NCI-H2107 treated with DMSO at 0.1 percent for 48 hours (cell line): ENCODE results near the gene RALGAPA2.
A peak's percentile ranks its signal among the peaks of the same experiment; 100 is the strongest.

ENCODE experiments used
- DNase-seq: peaks from one replicate; lab custom pipeline; 2025; ENCODE audit not compliant: unreplicated experiment; lab: John Stamatoyannopoulos, UW

The RALGAPA2 gene

DNA sequence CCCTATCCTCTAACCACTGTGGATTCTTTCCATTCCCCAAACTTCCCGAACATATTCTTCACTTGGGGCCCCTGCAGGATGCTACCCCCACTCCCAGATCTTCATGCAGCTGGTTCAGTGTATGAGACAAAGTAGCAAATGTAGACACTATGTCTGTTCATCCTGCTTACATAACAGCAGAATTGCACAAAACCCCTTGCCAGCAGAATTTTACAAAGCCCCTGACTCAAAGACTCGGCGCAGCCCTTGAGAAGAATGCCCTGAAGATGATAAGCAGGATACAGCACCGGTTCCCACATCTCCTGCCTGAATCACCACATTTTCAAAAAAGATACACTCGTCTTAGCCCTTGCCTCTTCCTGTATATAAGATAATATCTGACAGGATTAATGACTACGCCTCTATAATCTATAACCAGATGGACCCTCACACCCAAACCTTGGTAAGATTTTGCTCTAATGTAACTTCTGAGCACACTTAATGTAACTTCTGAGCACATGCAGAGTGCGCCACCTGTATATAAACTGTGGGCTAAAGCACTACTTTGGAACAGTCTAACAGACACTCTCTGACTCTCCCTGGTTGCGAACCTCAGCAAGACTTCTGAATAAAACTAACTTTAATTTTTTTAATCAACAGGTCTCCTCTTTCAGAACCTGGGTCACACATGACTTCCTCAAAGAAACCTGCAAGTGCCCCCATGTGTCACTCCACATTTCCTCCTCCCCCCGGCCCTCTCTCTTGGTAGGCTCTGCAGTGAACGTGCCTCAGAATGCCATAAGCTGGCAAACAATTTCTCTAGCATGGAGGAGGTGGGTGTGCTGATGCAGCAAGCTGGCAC lies 28.7 kb downstream of the RALGAPA2 start:
- DNase-seq: no peak

DNA sequence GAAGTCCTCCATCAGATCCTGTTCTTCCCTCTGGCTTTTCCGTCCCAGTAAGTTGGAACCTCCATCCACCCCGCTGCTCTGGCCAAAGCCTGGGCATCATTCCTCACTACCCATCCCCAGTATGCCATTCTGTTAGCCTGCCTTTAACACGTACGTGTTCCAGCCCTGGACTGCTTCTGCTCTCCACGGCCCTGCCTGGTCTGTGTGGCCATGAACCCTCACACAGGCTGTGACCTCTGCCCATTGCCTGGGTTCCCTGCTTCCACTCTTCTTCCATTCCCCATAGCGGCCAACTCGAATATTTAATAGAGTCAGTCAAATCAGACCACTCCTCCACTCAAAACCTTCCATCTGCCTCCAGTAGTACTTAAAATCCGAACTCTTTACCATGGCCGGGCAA lies 29.4 kb downstream of the RALGAPA2 start:
- no peak for DNase-seq

DNA sequence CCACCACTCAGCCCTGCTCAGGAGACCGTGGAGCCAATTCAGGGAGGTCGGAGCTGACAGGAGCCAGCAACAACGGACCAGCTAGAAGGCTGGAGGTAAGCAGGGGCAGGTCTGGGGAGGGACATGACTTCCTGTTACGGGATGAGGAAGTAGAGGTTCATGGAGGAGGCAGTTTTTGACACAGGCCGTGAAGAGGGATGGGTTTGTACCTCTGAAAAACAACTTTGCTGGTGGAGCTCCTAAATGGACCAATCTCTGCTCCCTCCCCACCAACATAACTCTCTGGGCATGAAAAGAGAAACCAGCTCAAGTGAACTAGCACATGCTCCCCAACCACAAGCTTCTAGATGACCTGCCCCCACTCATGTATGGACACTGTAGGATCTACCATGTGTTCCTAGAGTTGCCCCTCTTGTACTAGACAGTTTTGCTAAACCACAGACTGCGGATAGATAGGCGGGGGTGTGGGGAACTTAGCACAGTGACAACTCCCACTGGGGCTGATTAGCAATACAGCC lies 31.4 kb downstream of the RALGAPA2 start:
- DNase-seq: no peak

DNA sequence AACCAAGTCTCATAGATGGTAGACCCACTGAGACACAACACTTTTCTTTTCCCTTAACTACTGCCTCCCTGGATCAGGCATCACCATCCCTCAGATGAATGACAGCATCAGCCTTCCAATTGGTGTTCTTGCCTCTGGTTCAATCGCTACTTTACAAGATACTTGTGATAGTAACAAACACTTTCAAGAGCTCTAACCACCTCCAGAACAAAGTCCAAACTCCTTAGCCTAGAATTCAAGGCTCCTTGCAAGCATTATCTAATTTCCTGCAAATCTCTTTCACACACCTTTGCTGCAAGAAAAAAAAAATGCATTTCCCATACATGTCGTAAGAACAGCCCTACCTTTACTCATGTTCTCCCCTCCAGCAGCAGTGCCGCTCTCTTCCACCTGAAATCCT lies 33.1 kb downstream of the RALGAPA2 start:
- no peak for DNase-seq

DNA sequence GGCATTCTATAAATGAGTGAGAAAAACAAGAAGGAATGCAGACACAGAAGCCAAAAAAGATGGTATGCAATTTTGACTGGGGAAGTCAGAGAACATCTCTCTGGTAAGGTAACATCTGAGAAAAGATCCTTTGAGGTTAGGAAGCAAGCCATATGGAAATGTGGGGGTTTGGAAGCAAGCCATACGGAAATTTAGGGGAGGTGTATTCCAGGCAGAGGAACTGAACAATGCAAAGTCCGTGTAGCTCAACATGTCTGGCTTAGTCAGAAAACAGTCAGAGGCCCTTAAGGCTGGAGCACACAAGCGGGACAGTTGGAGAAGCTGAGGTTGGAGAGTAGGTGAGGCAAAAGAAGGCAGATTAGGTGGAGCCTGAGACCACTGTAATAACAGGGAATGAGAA lies 35.3 kb downstream of the RALGAPA2 start:
- DNase-seq: no peak

DNA sequence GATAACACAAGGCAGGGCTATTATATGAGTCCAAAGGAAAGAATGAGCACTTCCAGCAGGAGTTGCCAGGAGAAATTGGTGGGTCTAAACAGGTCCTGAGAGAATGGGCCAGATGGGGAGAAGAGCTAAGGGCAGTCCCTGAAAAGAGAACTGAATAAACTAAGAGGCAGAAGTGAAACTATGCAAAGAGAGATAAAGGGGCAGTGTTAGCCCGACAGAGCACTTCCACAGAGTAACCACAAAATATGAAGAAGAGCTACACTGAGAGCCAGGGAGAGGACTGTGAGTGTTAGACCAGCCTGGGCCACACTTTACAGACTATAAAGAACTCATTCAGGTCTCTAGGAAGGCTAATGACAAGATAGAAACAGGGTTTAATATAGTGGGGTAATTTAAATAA lies 43.8 kb downstream of the RALGAPA2 start:
- no peak for DNase-seq

DNA sequence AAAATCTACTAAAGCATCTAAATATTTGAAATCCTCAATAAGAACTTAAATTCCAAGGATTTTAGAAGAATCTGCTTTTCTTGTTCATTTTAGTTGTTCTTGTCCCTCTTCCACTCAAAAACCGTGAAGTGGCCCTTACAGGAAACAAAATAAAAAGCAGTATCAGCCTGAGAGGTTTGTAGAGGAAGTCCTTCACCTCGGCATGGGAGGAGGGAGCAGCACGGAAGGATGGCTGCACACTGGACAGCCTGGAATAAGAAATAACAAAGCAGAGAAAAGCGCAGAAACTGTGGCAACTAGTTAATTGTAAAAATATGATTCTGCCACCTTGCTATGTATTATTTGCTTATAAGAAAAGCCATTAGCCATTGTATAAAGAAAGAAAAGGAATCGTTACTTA lies 46.1 kb downstream of the RALGAPA2 start:
- DNase-seq: no peak

DNA sequence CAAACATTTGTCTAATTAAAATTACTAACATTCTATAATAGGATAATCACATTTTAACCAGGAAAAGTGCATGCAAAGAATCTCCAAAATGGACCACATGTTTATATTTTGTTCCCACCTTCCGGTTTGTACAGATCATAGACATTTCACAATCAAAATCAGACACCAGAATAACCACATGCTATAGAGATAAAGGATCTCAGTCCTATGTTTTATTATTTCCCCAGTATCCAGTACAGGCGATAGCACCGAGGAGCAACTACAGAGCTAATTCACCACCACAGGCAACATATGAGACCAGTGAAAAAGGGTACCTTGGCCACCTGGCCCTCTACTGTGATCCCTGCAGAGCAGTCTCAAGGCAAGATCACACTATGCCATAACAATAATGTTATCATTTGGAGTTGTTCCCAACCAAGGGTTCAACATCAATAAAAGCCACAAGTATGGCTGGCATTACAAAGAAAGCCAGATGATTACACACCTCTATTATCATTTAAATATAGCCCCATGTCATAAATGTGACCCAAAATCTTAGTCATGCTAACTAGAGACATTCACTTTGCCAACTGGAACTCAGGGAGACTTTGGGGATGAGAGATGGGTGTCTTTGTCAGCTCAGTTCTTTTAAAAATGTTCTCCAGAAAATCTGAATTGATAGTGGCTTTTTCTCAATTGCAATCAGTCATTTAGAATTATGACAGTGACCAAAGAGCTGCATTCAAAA lies 46.7 kb downstream of the RALGAPA2 start:
- no peak for DNase-seq

DNA sequence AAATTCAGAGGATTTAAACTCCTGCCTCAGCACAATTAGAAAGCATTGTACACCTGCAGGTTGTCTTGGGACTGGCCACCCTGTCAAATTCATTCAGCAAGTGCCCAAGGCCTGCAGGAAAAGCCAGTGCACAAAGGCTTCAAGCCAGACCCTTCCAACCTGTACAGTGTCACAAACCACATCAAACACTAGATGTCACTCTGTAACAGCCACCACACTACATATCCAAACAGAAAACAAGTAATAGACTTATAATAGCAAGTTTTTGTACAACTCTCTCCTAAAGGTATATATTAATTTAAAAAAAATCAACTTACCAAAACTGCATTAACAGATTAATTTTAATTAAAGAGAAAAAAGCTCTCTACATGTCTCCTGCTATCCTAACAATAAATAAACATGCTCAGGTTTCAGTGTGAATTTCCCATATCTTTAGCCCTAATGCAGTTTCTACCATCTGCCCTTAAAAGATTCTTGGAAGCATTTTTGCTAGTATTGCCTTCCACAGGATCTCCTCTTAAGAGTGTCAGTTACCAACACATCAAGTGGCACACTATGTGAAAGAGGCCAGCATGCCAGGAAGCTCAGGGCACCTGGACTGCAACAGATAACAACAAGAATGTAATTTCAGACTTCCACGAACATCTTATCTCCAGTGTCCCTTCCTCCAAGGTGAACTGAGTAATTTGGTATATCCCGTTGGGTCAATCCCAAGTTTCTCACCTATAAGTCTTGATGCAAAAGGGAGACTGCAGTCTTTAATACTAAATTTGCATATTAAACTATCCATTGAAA lies 47.5 kb downstream of the RALGAPA2 start:
- DNase-seq: peak; percentile 23

DNA sequence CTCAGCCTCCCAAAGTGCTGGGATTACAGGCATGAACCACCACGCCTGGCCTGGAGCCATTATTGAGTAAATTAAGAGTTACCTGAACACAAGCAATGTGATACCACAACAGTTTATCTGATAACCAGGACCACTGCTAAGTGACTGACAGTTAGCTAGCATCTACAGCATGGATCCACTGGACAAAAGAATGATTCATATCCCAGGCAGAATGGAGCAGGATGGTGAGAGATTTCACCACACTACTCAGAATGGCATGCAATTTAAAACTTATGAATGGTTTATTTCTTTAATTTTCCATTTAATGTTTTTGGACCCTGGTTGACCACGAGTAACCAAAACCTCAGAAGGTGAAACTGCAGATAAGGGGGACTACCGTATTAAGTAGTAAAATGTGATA lies 48.6 kb downstream of the RALGAPA2 start:
- no peak for DNase-seq

DNA sequence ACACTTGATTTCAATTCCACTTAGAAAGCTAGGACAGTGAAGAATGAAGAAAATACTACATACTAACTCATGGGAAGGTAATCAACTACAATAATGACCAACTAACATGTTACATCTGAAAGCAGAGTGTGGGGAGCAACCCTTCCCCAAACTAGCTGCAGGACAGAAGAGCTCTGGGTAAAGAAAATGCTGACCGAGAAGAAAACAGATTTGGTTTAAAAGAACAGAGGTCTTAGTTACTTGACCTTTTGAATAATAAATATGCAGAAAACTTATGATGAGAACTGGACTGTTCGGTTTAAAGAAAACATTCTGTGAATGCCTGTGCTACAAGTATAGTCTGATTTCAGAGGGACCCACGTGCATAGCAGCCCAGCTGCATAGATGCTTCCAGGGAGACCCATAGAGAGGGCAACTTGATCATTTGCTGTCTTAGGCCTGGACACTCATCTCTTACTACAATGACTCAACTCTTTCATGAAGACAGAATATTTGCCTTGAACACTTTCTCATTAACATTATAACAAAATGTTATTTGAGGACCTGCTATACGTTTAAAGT lies 53.5 kb downstream of the RALGAPA2 start:
- no peak for DNase-seq

DNA sequence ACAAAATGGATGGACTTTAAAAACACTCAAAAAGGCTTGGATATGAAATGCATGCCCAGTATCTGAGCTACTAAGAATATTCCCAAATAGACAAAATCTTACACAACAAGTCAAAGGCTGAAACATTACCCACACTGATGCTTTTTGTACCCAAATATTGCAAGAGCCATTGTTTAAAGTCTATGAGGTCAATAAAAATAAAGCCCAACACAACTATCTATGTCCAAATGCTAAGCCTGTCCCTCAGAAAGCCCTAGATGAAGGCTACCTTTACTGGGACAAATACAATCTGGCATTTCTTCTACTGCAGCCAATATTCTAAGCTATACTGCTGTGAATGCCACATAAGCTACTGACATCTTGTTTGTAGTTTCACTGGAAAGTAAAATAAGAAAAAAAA lies 54.3 kb downstream of the RALGAPA2 start:
- no peak for DNase-seq

DNA sequence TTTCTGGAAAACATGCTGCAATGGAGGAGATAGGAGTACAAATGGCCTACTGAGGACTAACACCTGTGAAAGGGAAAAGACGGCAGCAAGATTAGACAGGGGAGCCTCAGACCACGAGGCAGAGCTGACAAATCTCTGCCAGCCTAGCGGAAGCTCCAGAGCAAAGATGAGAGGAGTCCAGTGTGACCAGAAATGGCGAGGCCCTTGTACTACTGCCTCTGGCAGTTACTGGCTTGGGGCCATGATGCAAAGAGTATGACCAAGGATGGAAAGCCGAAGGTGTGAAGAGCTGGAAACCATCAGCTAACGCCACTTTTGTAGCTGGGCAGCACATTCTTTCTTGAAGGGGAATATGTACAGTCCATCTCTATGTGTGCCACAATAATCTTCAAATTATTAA lies 55.4 kb downstream of the RALGAPA2 start:
- DNase-seq: no peak

DNA sequence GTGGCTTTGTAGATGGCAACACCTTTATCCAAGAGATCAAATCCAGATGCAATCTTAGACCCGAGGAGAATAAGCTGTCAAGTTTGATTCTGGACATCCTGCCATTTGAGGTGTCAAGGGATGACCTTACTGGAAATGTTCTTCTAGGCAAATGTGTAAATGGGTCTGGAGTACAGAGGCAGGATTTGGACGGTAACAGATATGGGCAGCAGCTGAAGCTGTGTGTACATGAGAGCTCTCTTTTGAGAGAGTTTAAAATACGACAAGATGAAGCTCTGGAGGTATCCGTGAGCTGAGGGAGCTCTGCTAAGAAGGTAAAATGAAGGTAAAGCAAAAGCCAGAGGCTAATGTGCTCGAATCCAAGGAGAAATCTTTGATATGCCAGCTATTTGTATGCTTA lies 56.6 kb downstream of the RALGAPA2 start:
- DNase-seq: no peak

DNA sequence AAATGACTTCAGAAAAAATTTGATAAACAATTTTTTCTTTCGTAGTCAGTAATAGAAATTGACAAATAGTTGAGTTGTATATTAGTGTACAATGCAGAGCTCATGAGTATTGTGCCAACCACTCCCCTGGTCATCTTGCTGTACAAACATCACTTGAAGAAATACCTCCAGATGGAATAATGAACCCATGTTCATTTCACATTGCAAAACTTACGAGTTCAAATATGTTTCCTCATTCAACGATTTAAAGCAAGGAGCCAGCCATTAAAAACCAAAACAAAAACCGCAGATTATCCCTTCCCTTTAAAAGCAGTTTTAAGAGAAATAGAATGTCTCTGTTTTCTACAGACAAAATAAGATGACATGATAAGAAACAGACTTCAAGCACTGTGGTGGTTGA lies 62.5 kb downstream of the RALGAPA2 start:
- no peak for DNase-seq

DNA sequence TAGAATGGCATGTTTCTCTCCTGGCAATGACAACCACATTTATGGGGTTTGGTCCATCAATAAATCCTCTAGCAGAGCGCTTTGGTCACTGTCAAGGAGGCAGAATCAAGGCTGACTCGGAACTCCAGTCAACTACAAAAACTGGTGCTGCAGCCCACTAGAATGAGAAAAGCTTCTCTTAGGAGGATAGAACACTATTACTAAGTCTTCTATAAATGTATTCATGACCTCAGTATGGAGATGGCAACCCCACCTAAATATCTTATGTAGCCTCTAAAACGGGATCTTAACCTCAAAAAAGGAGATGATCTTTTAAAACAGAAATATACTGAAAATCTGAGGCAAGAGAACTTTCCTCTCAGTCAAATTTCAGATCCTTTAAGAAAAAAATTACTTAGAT lies 68.5 kb downstream of the RALGAPA2 start:
- DNase-seq: no peak

DNA sequence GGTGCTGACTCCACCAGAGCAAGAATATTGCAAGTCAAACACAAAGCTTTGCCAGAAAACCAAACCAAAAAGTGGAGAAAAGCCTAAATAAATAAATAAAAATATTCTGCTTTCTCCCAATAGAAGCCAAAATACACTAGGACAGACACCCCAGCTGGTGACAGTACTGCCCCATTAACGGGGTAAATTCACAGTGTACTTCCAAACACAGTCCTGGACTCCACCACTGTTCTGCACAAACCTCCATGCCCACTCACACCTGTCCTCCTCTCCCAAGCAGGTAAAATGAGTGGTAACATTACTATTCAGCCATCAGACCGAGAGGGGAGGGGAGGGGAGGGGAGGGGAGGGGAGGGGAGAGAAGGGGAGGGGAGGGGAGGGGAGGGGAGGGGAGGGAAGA lies 70.7 kb downstream of the RALGAPA2 start:
- DNase-seq: no peak

DNA sequence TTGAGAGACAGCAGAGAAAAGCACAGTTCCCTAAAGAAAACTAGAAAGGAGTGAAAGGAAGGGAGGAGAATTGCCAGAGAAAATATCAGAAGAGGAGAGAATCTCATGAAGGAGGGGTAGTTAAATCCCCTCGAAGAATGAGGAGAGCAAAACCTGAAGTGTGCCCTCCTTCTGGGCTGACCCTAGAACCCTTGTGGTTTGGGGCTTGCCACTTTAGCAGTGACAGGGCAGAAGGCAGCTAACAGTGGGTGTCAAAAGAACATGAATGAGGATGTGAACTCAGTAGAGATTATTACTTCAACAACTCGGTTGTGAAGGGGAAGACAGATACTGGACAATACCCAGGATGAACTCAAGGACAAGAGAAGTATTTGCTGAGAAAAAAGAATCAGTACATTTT lies 73.6 kb downstream of the RALGAPA2 start:
- no peak for DNase-seq

DNA sequence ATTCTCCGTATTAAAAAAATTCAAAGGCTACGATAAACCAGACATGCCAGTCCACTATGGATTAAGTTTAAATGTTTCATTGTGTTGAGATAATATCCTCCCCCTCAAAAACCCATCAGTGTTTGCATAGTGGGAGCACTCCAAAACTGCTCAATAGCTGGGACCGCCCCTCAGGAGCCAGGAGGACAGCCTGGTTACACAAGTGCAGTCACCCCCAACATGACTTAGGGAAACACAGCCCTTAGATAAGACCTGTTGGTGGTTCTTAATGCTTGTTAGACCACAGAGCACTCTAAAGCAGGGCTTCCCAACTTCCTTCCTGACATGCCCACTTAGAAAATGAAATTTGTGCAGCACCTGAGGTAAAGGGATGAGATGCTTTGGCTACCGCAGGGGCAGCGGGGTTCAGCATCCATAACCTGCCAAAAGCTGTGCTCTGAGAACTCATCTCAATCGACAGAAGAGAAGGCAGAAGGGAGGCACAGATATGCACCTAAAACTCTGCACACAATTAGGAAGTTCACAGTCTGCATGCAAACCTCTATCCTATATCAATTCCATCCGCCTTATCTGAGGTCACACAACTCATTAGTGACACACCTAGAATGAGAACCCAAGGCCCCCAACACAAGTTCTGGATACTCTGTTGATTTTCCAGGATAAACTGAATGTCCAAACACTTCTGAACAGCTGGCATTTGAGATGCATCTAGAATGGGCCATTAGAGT lies 74.3 kb downstream of the RALGAPA2 start:
- no peak for DNase-seq

DNA sequence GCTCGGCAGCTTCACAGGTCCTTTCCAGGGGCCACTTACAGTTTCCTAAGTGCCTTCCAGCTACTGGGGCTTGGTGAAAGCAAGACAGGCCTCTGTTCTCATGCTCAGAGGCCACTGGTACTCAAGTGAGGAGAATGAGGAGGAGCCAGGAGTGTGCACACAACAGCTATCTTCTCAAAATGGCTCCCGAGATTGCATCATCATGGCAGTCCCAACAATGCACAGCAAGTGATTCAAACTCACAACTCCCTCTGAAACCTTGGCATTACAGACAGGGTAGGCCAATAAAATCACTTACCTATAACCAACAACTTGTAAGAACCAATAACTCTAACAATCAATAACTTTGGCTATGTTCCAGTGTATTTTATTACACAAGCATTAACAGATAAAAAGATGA lies 77.4 kb downstream of the RALGAPA2 start:
- no peak for DNase-seq

DNA sequence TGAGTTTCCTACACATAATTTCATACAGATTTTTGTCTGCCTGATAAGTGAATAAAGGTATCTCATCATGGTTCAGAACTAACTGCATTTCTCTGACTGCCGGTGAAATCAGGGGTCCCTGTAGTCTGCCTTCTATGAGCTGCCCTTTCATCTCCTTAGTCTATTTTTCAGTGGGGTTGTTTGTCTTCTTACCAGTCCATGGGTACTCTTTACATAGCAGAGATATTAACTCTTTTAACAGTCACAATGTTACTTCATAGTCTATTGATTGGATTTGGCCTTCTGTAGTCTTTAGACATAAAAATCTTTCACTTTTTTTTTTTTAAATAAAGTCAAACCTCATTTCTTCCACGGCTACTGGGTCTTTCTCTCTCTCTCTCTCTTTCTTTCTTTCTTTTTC lies 79.8 kb downstream of the RALGAPA2 start:
- no peak for DNase-seq
